Stimulated activated CD4-positive, alpha-beta T cell treated with anti-CD3 and anti-CD28 coated beads, Interleukin-1b, Interleukin-23, amount 100 ng/mL, for 24 hours (primary cell): ENCODE data around the gene WBP4.
"Not testable (repeated sequence)": the region's sequence is repeated elsewhere in the genome, so short reads cannot be mapped to it uniquely, and the experiment has no call there.

Experiments
- DNase-seq, 4 experiments: peaks; one replicate each; pipeline ENCODE4 v3.0.0-alpha.2; 2020; ENCODE audit warnings: low read depth in 4 of 4, low spot score in 1 of 4

WBP4 gene

GRCh38 chr13:41042419-41042818, 18.9 kb upstream of the WBP4 start:
- DNase-seq: not testable (repeated sequence)

DNA sequence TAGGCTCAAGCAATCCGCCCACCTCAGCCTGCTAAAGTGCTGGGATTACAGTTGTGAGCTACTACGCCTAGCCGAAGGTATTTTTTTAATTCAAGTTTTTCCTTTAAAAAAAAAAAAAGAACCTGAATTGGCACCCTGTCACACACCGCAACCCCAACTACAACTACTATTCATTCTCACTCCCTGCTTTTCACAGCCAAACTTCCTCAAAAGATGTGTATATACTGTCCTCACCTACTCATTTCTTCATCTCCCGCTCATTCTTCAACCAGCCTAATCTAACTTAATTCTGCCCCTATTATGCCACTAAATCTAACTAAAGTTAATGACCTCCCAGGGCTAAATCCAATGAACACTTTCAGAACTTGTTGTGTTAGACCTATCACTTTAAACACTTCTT, 12.7 kb upstream of the WBP4 start:
- DNase-seq: no peak

GRCh38 chr13:41049480-41050440, 11.5 kb upstream of the WBP4 start:
- no peak for DNase-seq

DNA sequence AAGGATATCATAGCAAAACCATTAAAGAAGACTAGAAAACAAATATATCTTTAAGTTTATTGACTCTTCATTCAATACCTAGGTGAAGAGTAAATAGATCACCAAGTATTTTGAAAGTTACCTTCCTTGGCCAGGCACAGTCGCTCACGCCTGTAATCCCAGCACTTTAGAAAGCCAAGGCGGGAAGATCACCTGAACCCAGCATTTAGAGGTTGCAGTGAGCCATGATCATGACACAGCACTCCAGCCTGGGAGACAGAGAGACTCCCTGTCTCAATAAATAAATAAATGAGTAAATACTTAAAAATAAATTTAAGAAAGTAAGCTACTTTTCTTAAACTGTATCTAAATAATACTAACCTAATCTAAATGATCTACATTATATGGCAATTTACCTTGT, 8.9 kb upstream of the WBP4 start:
- DNase-seq: no peak

GRCh38 chr13:41053384-41053826, 7.9 kb upstream of the WBP4 start:
- no peak for DNase-seq

DNA sequence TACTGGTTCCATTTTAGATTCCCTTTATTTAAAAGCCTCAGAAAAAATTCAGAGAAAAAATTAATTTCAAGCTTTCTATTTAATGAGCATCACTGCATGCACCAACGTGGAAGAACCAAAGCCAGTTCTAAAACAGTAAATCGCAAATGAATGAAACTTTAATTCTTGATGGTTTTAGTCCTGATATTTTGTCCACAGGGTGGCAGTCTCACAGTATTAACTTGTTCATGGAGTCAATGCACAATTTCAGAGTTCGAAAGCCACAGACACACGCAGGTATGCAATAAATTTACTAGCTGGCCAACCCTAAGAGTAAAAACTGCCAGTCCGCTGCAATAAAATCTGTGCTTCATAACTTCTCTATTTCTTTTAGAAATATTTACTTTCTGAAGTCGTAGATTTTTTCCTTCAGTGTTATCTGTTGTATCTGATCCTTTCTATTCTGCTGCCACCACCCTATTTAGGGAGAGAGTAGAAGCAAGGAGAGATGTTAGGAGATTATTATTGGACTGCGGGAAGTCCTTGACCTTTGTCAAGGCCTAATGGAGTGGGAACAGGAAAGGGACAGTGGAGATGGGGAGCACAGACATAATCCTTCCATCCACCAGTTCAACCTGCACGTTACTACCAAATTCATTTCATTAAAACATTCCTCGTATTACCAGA, 7.0 kb upstream of the WBP4 start:
- peak in 1 of 4 experiments; percentile 6 for DNase-seq

DNA sequence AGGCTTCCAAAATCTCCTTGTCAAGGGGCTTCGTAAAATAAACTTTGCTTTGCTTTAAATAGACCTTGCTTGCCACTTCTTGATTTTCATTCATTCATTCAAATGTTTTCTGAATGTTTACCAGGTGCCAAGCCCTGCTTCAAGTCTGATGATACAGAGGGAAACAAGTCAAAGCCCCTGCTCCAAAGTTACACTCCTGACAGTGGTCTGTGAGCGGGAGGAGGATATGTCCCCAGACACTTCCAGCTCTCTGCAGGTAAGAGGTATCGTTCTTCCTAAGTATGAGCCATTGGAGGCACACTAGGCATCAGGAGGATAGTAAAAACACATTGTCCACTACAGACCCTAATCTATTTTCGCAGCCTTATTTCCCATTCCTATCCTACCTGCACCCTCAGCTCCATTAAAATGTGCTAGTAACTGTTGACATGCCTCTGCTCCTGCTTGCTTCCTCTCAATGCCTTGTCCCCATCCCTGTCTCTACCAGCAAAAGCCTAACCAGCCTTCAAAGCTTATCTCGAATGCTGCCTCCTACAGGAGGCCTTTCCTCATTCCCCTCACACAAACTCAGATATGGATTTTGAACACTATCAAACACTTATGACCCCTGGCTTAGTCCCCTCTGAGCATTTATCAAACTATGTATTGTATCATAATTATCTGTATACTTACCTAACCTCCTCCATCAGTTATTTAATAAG, 6.2 kb upstream of the WBP4 start:
- DNase-seq: no peak

DNA sequence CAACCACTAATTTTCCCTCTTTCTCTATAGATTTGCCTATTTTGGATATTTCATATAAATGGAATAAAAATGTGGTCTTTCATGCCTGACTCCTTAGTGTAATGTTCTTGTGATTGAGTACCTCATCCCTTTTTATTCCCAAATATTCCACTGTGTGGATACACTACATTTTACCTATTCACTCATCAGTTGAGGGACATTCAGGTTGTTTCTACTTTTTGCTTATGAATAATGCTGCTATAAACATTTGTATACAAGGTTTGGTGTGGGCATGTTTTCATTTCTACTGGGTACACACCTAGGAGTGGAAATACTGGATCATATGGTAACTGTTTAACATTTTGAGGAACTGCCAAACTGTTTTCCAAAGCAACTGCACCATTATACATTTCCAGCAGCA, 5.1 kb upstream of the WBP4 start:
- DNase-seq: no peak

- DNase-seq: no peak
These were observed 4.2 kb upstream of the WBP4 start for GRCh38 chr13:41056826-41057711.

- no peak for DNase-seq
These were observed 2.8 kb upstream of the WBP4 start for GRCh38 chr13:41058295-41059070.

- no peak for DNase-seq
These were observed 1.7 kb upstream of the WBP4 start for GRCh38 chr13:41059456-41060081.

GRCh38 chr13:41060082-41060723, 1.1 kb upstream of the WBP4 start:
- peak; percentile 42 to 80 (median 57) for DNase-seq

DNA sequence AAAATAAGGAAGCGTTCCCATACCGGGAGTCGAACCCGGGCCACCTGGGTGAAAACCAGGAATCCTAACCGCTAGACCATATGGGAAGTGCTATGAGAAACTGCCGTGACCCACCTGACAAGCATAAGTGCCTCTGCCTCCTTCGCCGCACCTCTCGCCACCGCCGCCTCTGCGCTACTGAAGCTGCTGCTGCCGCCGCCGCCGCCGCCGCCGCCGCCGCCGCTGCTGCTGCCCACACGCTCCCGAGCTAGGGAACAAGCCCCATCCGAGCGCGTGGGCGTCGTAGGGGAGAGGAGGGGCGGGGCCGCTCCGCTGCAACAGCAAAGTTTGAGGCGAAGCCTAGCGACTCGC, 610 bp upstream of the WBP4 start:
- peak; percentile 72 to 80 (median 76) for DNase-seq

DNA sequence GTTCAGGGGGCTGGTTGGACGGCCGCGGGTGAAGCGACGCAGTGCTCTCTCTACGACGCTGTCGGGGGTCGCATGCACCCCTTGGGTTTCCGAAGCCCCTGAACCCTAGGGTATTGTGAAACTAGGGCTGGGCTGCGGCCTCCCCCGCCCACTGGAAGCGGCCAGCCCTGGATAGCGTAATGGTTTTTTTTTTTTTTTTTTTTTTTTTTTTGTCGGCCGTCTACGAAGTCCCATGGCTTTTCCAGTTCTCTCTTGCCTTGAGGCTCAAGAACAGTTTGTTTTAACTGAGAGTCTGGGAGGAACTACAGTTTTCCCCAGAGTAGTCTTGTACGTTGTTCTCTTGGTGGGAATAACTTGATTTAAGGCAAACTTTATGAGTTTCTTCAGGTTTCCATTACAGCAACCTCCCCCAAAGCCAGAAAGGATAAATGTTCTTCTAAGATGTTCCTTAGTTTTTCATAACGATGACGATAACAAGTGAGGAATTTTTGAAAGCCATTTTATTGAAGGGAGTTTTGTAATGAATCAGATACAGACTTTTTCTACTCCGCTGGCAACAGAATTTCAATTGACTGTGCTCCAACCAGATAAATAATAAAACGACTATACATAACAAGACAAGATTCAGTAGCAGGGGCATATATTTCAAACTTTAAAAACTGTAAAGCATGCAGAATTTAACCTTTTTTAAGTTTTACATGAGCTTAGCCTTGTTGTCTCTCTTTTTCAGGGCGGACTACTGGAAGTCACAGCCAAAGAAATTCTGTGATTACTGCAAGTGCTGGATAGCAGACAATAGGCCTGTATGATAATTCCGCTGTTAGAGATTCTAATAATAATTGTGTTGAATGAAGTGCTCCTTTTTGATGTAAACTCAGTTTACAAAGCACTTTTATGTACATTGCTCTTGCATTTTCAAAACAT, 867 bp downstream of the WBP4 start:
- no peak for DNase-seq

GRCh38 chr13:41064493-41064892, 3.2 kb downstream of the WBP4 start:
- DNase-seq: no peak

- DNase-seq: no peak
These were observed 3.8 kb downstream of the WBP4 start for GRCh38 chr13:41065078-41065477.

GRCh38 chr13:41074523-41074922, 13.2 kb downstream of the WBP4 start:
- no peak for DNase-seq

- peak in 2 of 4 experiments; percentile 13 to 16 for DNase-seq
These were observed 13.7 kb downstream of the WBP4 start for GRCh38 chr13:41075034-41075433.
